Trophoblast cell (in vitro differentiated cells and primary cell): ENCODE data around the gene STXBP6.

Experiments used
- DNase-seq, 2 donors: peaks; one replicate each; pipeline ENCODE4 v3.0.0-alpha.2; 2016
- H2AFZ ChIP-seq: 2 replicates; pipeline ENCODE4 v1.6.1; 2013; ENCODE audit warnings: low read length, moderate library complexity, mild to moderate bottlenecking; ENCODE audit not compliant: insufficient read depth, poor library complexity
- H2AK5ac ChIP-seq: 2 replicates; pipeline ENCODE4 v1.6.1; 2013; ENCODE audit warnings: mild to moderate bottlenecking, low read length
- H2BK120ac ChIP-seq: 2 replicates; pipeline ENCODE4 v1.6.1; 2013; ENCODE audit warnings: low read length, mild to moderate bottlenecking, moderate library complexity; ENCODE audit not compliant: insufficient read depth, poor library complexity
- H2BK12ac ChIP-seq: 2 replicates; pipeline ENCODE4 v1.6.1; 2013; ENCODE audit warnings: mild to moderate bottlenecking, low read length, moderate library complexity
- H2BK5ac ChIP-seq: 2 replicates; pipeline ENCODE4 v1.6.1; 2013; ENCODE audit warnings: low read length, low read depth, moderate library complexity, mild to moderate bottlenecking; ENCODE audit not compliant: poor library complexity
- H3K14ac ChIP-seq: 2 replicates; pipeline ENCODE4 v1.6.1; 2013; ENCODE audit warnings: mild to moderate bottlenecking, low read length
- H3K18ac ChIP-seq: 2 replicates; pipeline ENCODE4 v1.6.1; 2013; ENCODE audit warnings: mild to moderate bottlenecking, low read length
- H3K23ac ChIP-seq: 2 replicates; pipeline ENCODE4 v1.6.1; 2013; ENCODE audit warnings: low read length
- H3K27ac ChIP-seq: 2 replicates; pipeline ENCODE4 v1.5.1; 2013; ENCODE audit warnings: low read depth, mild to moderate bottlenecking, inconsistent platforms, low read length, moderate library complexity
- H3K27me3 ChIP-seq: 2 replicates; pipeline ENCODE4 v1.6.1; 2013; ENCODE audit warnings: inconsistent platforms, mild to moderate bottlenecking, low read length, moderate library complexity; ENCODE audit not compliant: insufficient read depth
- H3K36me3 ChIP-seq, 2 experiments: 1 replicate in 1 of 2; 2 replicates in 1 of 2; pipeline ENCODE4 v1.6.1; 2013; ENCODE audit warnings: low read length in 2 of 2, mild to moderate bottlenecking in 2 of 2, moderate library complexity in 1 of 2; ENCODE audit not compliant: insufficient read depth in 2 of 2, control insufficient read depth in 1 of 2
- H3K4ac ChIP-seq: 2 replicates; pipeline ENCODE4 v1.6.1; 2013; ENCODE audit warnings: low read depth, mild to moderate bottlenecking, low read length, moderate library complexity
- H3K4me1 ChIP-seq, 2 experiments: 1 replicate in 1 of 2; 2 replicates in 1 of 2; pipeline ENCODE4 v1.6.1; 2013; ENCODE audit warnings: low read length in 2 of 2, mild to moderate bottlenecking in 2 of 2, moderate library complexity in 1 of 2; ENCODE audit not compliant: insufficient read depth in 2 of 2, control insufficient read depth in 1 of 2
- H3K4me2 ChIP-seq: 2 replicates; pipeline ENCODE4 v1.6.1; 2013; ENCODE audit warnings: inconsistent platforms, mild to moderate bottlenecking, low read length, moderate library complexity
- H3K4me3 ChIP-seq: 2 replicates; pipeline ENCODE4 v1.5.1; 2013; ENCODE audit warnings: mild to moderate bottlenecking, low read depth, low read length, inconsistent platforms
- H3K79me1 ChIP-seq: one replicate; pipeline ENCODE4 v1.6.1; 2013; ENCODE audit warnings: low read length
- H3K79me2 ChIP-seq: 2 replicates; pipeline ENCODE4 v1.6.1; 2013; ENCODE audit warnings: low read length, mild to moderate bottlenecking; ENCODE audit not compliant: control insufficient read depth, insufficient read depth, poor library complexity
- H3K9ac ChIP-seq: 2 replicates; pipeline ENCODE4 v1.6.1; 2013; ENCODE audit warnings: mild to moderate bottlenecking, low read length
- H3K9me3 ChIP-seq: 2 replicates; pipeline ENCODE4 v1.6.1; 2013; ENCODE audit warnings: low read depth, mild to moderate bottlenecking, control low read depth, inconsistent platforms, low read length; ENCODE audit not compliant: insufficient read depth
- H4K12ac ChIP-seq: 2 replicates; pipeline ENCODE4 v1.6.1; 2013; ENCODE audit warnings: low read depth, mild to moderate bottlenecking, low read length, moderate library complexity
- H4K8ac ChIP-seq: 2 replicates; pipeline ENCODE4 v1.6.1; 2013; ENCODE audit warnings: low read depth, mild to moderate bottlenecking, low read length, moderate library complexity
- H4K91ac ChIP-seq: one replicate; pipeline ENCODE4 v1.6.1; 2013; ENCODE audit warnings: low read depth, mild to moderate bottlenecking, low read length, moderate library complexity
- WGBS: extraction: QIAGEN DNeasy Blood & Tissue Kit; methylation state at CpG from one replicate; pipeline ENCODE4 v1.1.7; 2013; ENCODE audit warnings: missing lambda C conversion rate; ENCODE audit not compliant: insufficient read length, insufficient coverage; ENCODE audit errors: extremely low coverage; 5-methylcytosine and 5-hydroxymethylcytosine counted together

Gene STXBP6

DNA sequence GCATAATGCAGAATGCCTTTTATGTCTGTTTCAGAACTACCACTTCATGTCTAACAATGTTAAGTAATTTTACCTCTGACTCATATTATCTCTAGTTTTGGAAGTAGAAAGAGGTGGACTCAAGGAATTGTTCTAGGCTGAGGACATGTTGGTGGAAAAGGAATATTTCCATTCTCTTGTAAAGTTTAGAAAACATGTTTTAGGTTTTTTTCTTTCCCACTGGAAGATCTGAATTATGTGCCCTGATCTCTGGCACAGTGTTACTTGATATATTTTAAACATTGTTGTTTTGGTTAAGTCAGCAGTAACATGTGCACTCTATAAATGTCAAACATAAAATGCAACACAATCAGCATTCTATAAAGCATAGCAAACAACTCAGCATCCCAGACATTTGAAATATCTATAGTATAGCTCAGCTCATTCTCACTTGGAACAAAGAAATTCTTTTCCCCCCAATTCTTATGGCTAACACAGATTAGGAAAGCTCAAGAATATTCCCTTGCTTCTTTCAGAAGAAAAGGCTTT, 202.3 kb downstream of the STXBP6 start:
- H3K23ac ChIP-seq, result no peak overlapping the region

DNA sequence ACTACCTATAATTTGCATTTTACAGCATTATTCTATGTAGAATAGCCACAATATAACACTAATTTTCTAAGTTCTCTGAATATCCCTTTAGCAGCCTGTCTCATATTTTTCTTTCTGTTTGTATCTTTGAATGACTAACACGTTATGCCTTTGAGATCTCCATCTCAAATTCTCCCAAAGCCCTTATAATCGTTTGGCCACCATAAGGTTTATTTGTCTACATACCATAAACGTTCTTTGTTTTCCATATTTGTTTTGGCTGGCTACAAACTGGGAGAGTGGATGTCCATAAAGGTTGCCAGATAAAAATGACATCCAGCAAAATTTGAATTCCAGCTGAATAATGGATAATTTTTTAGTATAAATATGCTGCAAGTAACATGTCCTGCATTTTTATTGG, 203.7 kb downstream of the STXBP6 start:
- no peak overlapping the region for H2AFZ ChIP-seq
- no peak overlapping the region for H3K9ac ChIP-seq
- no peak overlapping the region for H2BK5ac ChIP-seq
- no peak overlapping the region for H3K4me3 ChIP-seq
- H4K12ac ChIP-seq, result no peak overlapping the region
- no peaks in the 10 kb centered on the region for H3K36me3 ChIP-seq
- H4K91ac ChIP-seq, result no peak overlapping the region
- H3K27ac ChIP-seq, result no peak overlapping the region
- H3K14ac ChIP-seq, result no peak overlapping the region
- no CpG with 5 or more reads among the region's 3 CpGs for WGBS
- DNase-seq, result no peak
- no peaks in the 10 kb centered on the region for H3K79me1 ChIP-seq
- H3K18ac ChIP-seq, result no peak overlapping the region
- no peak overlapping the region for H4K8ac ChIP-seq
- H3K9me3 ChIP-seq, result no peaks in the 10 kb centered on the region
- H2BK120ac ChIP-seq, result no peak overlapping the region
- no peaks in the 10 kb centered on the region for H3K4me1 ChIP-seq
- no peak overlapping the region for H2AK5ac ChIP-seq
- H3K23ac ChIP-seq, result no peak overlapping the region
- no peak overlapping the region for H3K4ac ChIP-seq
- H2BK12ac ChIP-seq, result no peak overlapping the region
- H3K4me2 ChIP-seq, result no peak overlapping the region
- H3K27me3 ChIP-seq, result no peaks in the 10 kb centered on the region
- no peaks in the 10 kb centered on the region for H3K79me2 ChIP-seq

More for the DNA sequence above, 202.3 kb downstream of the STXBP6 start:
- H4K12ac ChIP-seq, result no peak overlapping the region
- no peaks in the 10 kb centered on the region for H3K4me1 ChIP-seq
- H2BK5ac ChIP-seq, result no peak overlapping the region
- H3K27ac ChIP-seq, result no peak overlapping the region
- H3K9me3 ChIP-seq, result no peaks in the 10 kb centered on the region
- H4K8ac ChIP-seq, result no peak overlapping the region
- no peaks in the 10 kb centered on the region for H3K79me1 ChIP-seq
- no peak overlapping the region for H3K4ac ChIP-seq
- no peak overlapping the region for H3K14ac ChIP-seq
- no peak overlapping the region for H2BK12ac ChIP-seq
- H2AK5ac ChIP-seq, result no peak overlapping the region
- H3K18ac ChIP-seq, result no peak overlapping the region
- H3K9ac ChIP-seq, result no peak overlapping the region
- no peaks in the 10 kb centered on the region for H3K36me3 ChIP-seq
- no peaks in the 10 kb centered on the region for H3K27me3 ChIP-seq
- H2BK120ac ChIP-seq, result no peak overlapping the region
- no peak for DNase-seq
- H4K91ac ChIP-seq, result no peak overlapping the region
- H2AFZ ChIP-seq, result no peak overlapping the region
- no peak overlapping the region for H3K4me2 ChIP-seq
- H3K4me3 ChIP-seq, result no peak overlapping the region
- H3K79me2 ChIP-seq, result no peaks in the 10 kb centered on the region

DNA sequence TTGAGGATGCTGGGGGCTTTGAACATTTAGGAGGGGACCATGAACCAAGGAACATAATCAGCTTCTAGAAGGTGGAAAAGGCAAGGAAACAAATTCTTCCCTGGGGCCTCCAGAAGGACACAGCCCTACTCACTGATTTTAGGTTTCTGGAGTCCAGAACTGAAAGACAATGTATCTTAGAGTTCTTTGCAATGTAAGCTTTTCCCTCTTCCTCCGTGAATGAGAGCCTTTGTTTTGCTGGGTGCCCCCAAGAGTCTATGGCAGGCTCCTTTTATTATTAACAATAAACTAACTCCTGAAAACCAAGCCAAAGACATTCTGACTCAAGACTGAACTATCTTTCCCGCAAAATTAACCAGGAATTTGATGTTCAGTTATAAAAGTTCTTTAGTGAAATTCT, 204.1 kb downstream of the STXBP6 start:
- H2BK120ac ChIP-seq, result no peak overlapping the region
- H3K14ac ChIP-seq, result no peak overlapping the region
- H3K79me1 ChIP-seq, result no peaks in the 10 kb centered on the region
- H4K12ac ChIP-seq, result no peak overlapping the region
- no peak overlapping the region for H3K27ac ChIP-seq
- H3K9me3 ChIP-seq, result no peaks in the 10 kb centered on the region
- DNase-seq, result no peak
- H3K4me2 ChIP-seq, result no peak overlapping the region
- H3K4me3 ChIP-seq, result no peak overlapping the region
- no peaks in the 10 kb centered on the region for H3K79me2 ChIP-seq
- no peak overlapping the region for H2AFZ ChIP-seq
- H4K8ac ChIP-seq, result no peak overlapping the region
- no peak overlapping the region for H2BK12ac ChIP-seq
- no peaks in the 10 kb centered on the region for H3K4me1 ChIP-seq
- H3K36me3 ChIP-seq, result no peaks in the 10 kb centered on the region
- no peak overlapping the region for H3K23ac ChIP-seq
- no peak overlapping the region for H3K4ac ChIP-seq
- H3K9ac ChIP-seq, result no peak overlapping the region
- no peak overlapping the region for H2BK5ac ChIP-seq
- H3K27me3 ChIP-seq, result no peaks in the 10 kb centered on the region
- no peak overlapping the region for H3K18ac ChIP-seq
- H4K91ac ChIP-seq, result no peak overlapping the region
- no peak overlapping the region for H2AK5ac ChIP-seq
- WGBS, result no CpG with 5 or more reads among the region's 2 CpGs

DNA sequence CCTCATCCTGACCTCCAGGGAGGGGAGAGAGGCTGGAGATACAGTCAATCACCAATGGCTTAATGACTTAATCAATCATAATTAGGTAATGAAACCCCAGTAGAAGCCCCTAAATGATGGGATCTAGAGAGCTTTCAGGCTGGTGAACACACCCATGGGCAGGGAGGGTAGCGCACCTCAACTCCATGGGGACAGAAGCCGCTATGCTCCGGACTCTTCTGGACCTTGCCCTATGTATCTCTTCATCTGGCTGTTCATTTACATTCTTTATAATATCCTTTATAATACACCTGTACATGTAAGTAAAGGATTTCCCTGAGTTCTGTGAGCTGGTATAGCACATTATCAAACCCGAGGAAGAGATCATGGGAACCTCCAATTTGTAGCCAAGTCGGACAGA, 205.9 kb downstream of the STXBP6 start:
- no peak overlapping the region for H2BK12ac ChIP-seq
- no peaks in the 10 kb centered on the region for H3K4me1 ChIP-seq
- no peak overlapping the region for H3K27ac ChIP-seq
- no peak overlapping the region for H3K4me3 ChIP-seq
- H3K9ac ChIP-seq, result no peak overlapping the region
- no peak overlapping the region for H2AFZ ChIP-seq
- no peak overlapping the region for H2BK120ac ChIP-seq
- WGBS, result no CpG with 5 or more reads among the region's 5 CpGs
- H3K36me3 ChIP-seq, result no peaks in the 10 kb centered on the region
- no peak overlapping the region for H3K4ac ChIP-seq
- no peaks in the 10 kb centered on the region for H3K27me3 ChIP-seq
- no peak overlapping the region for H3K4me2 ChIP-seq
- H3K79me2 ChIP-seq, result no peaks in the 10 kb centered on the region
- no peaks in the 10 kb centered on the region for H3K9me3 ChIP-seq
- no peak overlapping the region for H2BK5ac ChIP-seq
- no peak overlapping the region for H3K14ac ChIP-seq
- H4K8ac ChIP-seq, result no peak overlapping the region
- H4K12ac ChIP-seq, result no peak overlapping the region
- DNase-seq, result no peak
- H4K91ac ChIP-seq, result no peak overlapping the region
- H3K23ac ChIP-seq, result no peak overlapping the region
- no peak overlapping the region for H2AK5ac ChIP-seq
- H3K18ac ChIP-seq, result no peak overlapping the region
- no peaks in the 10 kb centered on the region for H3K79me1 ChIP-seq
